Activated CD8-positive, alpha-beta memory T cell treated with anti-CD3 and anti-CD28 coated beads, Interleukin-2, amount 50 U/mL, for 24 hours (primary cell): ENCODE results near the gene ZNF429.
"Not testable (repeated sequence)": the region's sequence is repeated elsewhere in the genome, so short reads cannot be mapped to it uniquely, and the experiment has no call there.

Experiments
- DNase-seq: peaks from one replicate; pipeline ENCODE4 v3.0.0-alpha.2; 2020; ENCODE audit errors: extremely low read depth

Gene ZNF429

GRCh38 chr19:21505459-21506451 lies at the start of gene ZNF429:
ZNF429 (plus strand) TSS chr19:21505602; CDS start chr19:21505772, 170 bp downstream.
- DNase-seq, result peak; percentile 86

- DNase-seq, result no peak
Measured at GRCh38 chr19:21460686-21461085, 44.7 kb upstream of the ZNF429 start.

GRCh38 chr19:21462540-21462939 lies 42.9 kb upstream of the ZNF429 start:
- DNase-seq, result no peak

- peak; percentile 9 for DNase-seq
Measured at GRCh38 chr19:21463449-21464105, 41.8 kb upstream of the ZNF429 start.

GRCh38 chr19:21466627-21467026 lies 38.8 kb upstream of the ZNF429 start:
- DNase-seq, result no peak

GRCh38 chr19:21468791-21469190 lies 36.6 kb upstream of the ZNF429 start:
- DNase-seq, result no peak

- no peak for DNase-seq
Measured at GRCh38 chr19:21472507-21472906, 32.9 kb upstream of the ZNF429 start.

GRCh38 chr19:21474671-21475181 lies 30.7 kb upstream of the ZNF429 start:
- DNase-seq, result peak; percentile 61

GRCh38 chr19:21482361-21482760 lies 23.0 kb upstream of the ZNF429 start:
- DNase-seq, result not testable (repeated sequence)

- DNase-seq, result peak; percentile 31
Measured at GRCh38 chr19:21482863-21483276, 22.5 kb upstream of the ZNF429 start.

GRCh38 chr19:21483589-21484170 lies 21.7 kb upstream of the ZNF429 start:
- peak; percentile 29 for DNase-seq

- no peak for DNase-seq
Measured at GRCh38 chr19:21484631-21485030, 20.8 kb upstream of the ZNF429 start.

- DNase-seq, result no peak
Measured at GRCh38 chr19:21485926-21486325, 19.5 kb upstream of the ZNF429 start.

GRCh38 chr19:21487969-21488368 lies 17.4 kb upstream of the ZNF429 start:
- no peak for DNase-seq

- no peak for DNase-seq
Measured at GRCh38 chr19:21491146-21491545, 14.3 kb upstream of the ZNF429 start.

GRCh38 chr19:21492947-21493906 lies 12.2 kb upstream of the ZNF429 start:
- no peak for DNase-seq

- no peak for DNase-seq
Measured at GRCh38 chr19:21496876-21497275, 8.5 kb upstream of the ZNF429 start.

- DNase-seq, result no peak
Measured at GRCh38 chr19:21498651-21499050, 6.8 kb upstream of the ZNF429 start.

GRCh38 chr19:21508198-21508597 lies 2.8 kb downstream of the ZNF429 start:
- no peak for DNase-seq

GRCh38 chr19:21511058-21511457 lies 5.7 kb downstream of the ZNF429 start:
- not testable (repeated sequence) for DNase-seq

- DNase-seq, result not testable (repeated sequence)
Measured at GRCh38 chr19:21512609-21513008, 7.2 kb downstream of the ZNF429 start.
